T-helper 17 cell (primary cell): ENCODE data around the gene PDZRN4. TPM values are rescaled to one million over a fixed set of nuclear protein-coding genes. Genes with fewer than 3 reads are reported as not detected.
"Not testable (repeated sequence)": the region's sequence is repeated elsewhere in the genome, so short reads cannot be mapped to it uniquely, and the experiment has no call there.

Source experiments
- ATAC-seq: fragments of 150-1000 bp; cut with Tn5 transposase; 2 replicates; pipeline ENCODE4 v1.10.0; 2021; ENCODE audit warnings: mild to moderate bottlenecking, moderate library complexity
- DNase-seq, 3 donors: peaks; one replicate each; pipeline versions ENCODE4 v3.0.0 to v3.0.0-alpha.2; 2020 to 2021
- H3K9me3 ChIP-seq: one replicate; pipeline ENCODE4 v1.7.0; 2013; ENCODE audit warnings: low read length, mild to moderate bottlenecking; ENCODE audit not compliant: control insufficient read depth, poor library complexity, severe bottlenecking
- H3K27ac Mint-ChIP-seq: one replicate; pipeline ENCODE4 v1.8.0; 2022; ENCODE audit warnings: mild to moderate bottlenecking, moderate library complexity, mixed read lengths
- H3K27me3 Mint-ChIP-seq: one replicate; pipeline ENCODE4 v1.8.0; 2022; ENCODE audit warnings: mixed read lengths
- H3K36me3 Mint-ChIP-seq: one replicate; pipeline ENCODE4 v1.8.0; 2022; ENCODE audit warnings: low read depth, mixed read lengths
- H3K4me1 Mint-ChIP-seq: one replicate; pipeline ENCODE4 v1.8.0; 2022; ENCODE audit warnings: mild to moderate bottlenecking, mixed read lengths
- H3K4me3 Mint-ChIP-seq: one replicate; pipeline ENCODE4 v1.8.0; 2022; ENCODE audit warnings: mild to moderate bottlenecking, moderate library complexity, mixed read lengths
- total RNA-seq, 4 donors: library from RNA in 2 of 4; stranded (reverse) in 2 of 4; gene quantifications; one replicate each; pipeline ENCODE4 v1.2.3 and lab custom pipeline; 2022 to 2026

The PDZRN4 gene
- total RNA-seq, 2 donors from 2014 or later, result not detected

DNA sequence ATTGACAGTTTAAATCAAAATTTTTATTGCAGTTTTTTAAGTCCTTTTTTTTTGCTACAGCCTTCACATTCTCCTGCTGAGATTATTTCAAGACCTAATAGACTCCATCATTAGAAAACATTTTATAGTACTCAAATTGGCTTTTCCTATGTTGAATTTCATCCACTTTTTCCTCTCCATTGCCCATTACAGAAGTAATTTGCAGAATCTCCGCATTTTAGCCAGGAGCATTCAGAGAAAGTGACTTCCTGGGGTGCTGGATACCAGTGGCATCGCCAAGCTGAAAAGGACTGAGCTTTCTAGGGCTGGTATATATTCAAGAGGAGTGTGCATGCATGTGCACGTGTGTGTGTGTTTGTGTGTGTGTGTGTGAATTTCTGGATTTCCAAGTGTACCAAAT, 340.8 kb downstream of the PDZRN4 start:
- no peaks in the 10 kb centered on the region for H3K9me3 ChIP-seq
- Mint-ChIP-seq H3K4me3 (no peak overlapping the region), H3K27me3 (no peaks in the 10 kb centered on the region), H3K4me1 (peaks cover 7% of the 10 kb centered on the region), H3K27ac (no peak overlapping the region), H3K36me3 (no peaks in the 10 kb centered on the region)
- no peak for DNase-seq
- ATAC-seq, result no peak

GRCh38 chr12:41530441-41530840, 342.3 kb downstream of the PDZRN4 start:
- Mint-ChIP-seq H3K4me1 (peaks cover 4% of the 10 kb centered on the region), H3K36me3 (no peaks in the 10 kb centered on the region), H3K27me3 (peaks cover 11% of the 10 kb centered on the region), H3K27ac (no peak overlapping the region), H3K4me3 (no peak overlapping the region)
- H3K9me3 ChIP-seq, result no peaks in the 10 kb centered on the region
- DNase-seq (no peak), ATAC-seq (no peak)

DNA sequence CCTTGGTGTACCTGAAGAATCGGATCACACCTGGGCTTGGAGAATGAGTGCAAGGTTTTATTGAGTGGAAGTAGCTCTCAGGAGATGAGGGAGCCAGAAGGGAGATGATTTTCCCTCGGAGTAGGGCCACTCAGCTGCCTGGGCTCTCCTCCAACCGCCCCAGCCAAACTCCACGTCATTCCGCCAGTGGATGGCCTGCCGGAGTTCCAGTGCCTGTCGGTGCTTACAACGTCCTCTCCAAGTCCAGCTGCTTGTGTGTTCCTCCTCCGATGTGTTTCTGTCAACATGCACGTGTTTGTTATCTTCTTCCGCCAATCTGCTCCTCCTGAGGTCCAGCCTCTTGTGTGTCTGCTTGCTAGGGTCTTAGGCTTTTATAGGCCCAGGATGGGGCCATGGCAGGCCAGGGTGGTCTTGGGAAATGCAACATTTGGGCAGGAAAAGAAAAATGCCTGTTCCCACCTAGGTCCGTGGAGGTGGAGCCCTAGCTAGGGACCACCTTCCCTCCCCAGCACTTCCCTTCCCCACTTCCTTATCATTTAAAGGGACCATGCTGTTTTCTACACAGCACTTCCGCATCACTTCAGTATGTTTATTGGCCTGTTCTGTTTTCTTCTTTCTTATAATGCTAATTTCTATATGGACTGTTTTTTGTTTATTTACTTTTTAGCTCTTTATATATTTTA, 343.2 kb downstream of the PDZRN4 start:
- ATAC-seq, result no peak
- H3K36me3 Mint-ChIP-seq, result no peaks in the 10 kb centered on the region
- H3K4me3 Mint-ChIP-seq, result no peak overlapping the region
- no peaks in the 10 kb centered on the region for H3K9me3 ChIP-seq
- peaks cover 4% of the 10 kb centered on the region for H3K4me1 Mint-ChIP-seq
- H3K27ac Mint-ChIP-seq, result no peak overlapping the region
- no peak for DNase-seq
- H3K27me3 Mint-ChIP-seq, result peaks cover 11% of the 10 kb centered on the region

- H3K9me3 ChIP-seq, result no peaks in the 10 kb centered on the region
- DNase-seq (no peak), ATAC-seq (no peak)
- Mint-ChIP-seq H3K4me1 (peaks cover 2% of the 10 kb centered on the region), H3K27ac (no peak overlapping the region), H3K27me3 (peaks cover 11% of the 10 kb centered on the region), H3K4me3 (no peak overlapping the region), H3K36me3 (no peaks in the 10 kb centered on the region)
Observed at GRCh38 chr12:41532072-41532471, 344.0 kb downstream of the PDZRN4 start.

DNA sequence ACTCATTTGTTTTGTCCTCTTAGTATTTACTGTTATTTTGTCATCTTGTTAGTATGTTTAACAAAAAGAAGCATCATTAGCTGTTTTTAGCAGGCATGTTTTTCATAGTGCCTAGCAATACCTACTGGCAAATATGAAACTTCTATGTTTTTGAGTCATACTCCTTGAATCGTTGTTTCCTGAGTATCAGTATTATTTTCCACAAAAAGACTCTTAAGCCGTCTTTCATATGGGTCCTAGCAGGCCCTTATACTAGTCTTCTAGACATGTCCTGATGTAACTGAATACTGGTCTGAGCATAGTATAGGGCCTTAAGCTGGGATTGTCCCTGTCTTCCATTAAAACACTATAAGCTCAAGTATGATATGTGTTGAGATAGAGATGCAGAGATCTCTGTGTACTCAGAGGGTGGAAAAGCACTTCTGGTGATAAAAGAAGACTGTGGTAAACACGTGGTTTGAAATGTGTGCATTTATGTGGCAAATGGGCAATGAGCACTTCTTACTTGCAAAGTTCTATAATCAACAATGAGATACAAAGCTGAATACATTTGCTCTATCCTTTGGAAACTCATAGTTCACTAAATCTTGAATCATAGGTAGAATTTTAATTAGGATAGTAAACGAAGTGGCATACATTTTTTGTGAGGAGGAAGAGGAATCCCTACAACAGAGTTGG, 348.8 kb downstream of the PDZRN4 start:
- no peaks in the 10 kb centered on the region for H3K4me1 Mint-ChIP-seq
- H3K36me3 Mint-ChIP-seq, result no peaks in the 10 kb centered on the region
- ATAC-seq, result no peak
- no peak overlapping the region for H3K27ac Mint-ChIP-seq
- no peaks in the 10 kb centered on the region for H3K9me3 ChIP-seq
- H3K27me3 Mint-ChIP-seq, result peaks cover 20% of the 10 kb centered on the region
- no peak overlapping the region for H3K4me3 Mint-ChIP-seq
- DNase-seq, result no peak

GRCh38 chr12:41537522-41537921, 349.4 kb downstream of the PDZRN4 start:
- no peak overlapping the region for H3K4me3 Mint-ChIP-seq
- no peaks in the 10 kb centered on the region for H3K4me1 Mint-ChIP-seq
- H3K27me3 Mint-ChIP-seq, result peaks cover 26% of the 10 kb centered on the region
- H3K27ac Mint-ChIP-seq, result no peak overlapping the region
- ATAC-seq (no peak), DNase-seq (no peak)
- H3K9me3 ChIP-seq, result no peaks in the 10 kb centered on the region
- no peaks in the 10 kb centered on the region for H3K36me3 Mint-ChIP-seq

GRCh38 chr12:41545761-41546160, 357.6 kb downstream of the PDZRN4 start:
- DNase-seq, result no peak
- Mint-ChIP-seq H3K27me3 (peaks cover 45% of the 10 kb centered on the region), H3K36me3 (no peaks in the 10 kb centered on the region), H3K4me1 (no peaks in the 10 kb centered on the region), H3K4me3 (no peak overlapping the region), H3K27ac (no peak overlapping the region)
- no peak for ATAC-seq
- no peaks in the 10 kb centered on the region for H3K9me3 ChIP-seq

- not testable (repeated sequence) for H3K36me3 Mint-ChIP-seq, H3K27ac Mint-ChIP-seq, ATAC-seq, H3K9me3 ChIP-seq, H3K4me3 Mint-ChIP-seq, DNase-seq, H3K4me1 Mint-ChIP-seq
- peaks cover 35% of the 10 kb centered on the region for H3K27me3 Mint-ChIP-seq
Observed at GRCh38 chr12:41547071-41547470, 359.0 kb downstream of the PDZRN4 start.

- Mint-ChIP-seq H3K4me3 (no peak overlapping the region), H3K27me3 (peaks cover 23% of the 10 kb centered on the region), H3K36me3 (no peaks in the 10 kb centered on the region), H3K4me1 (no peaks in the 10 kb centered on the region), H3K27ac (no peak overlapping the region)
- ATAC-seq, result no peak
- no peaks in the 10 kb centered on the region for H3K9me3 ChIP-seq
- DNase-seq, result no peak
Observed at GRCh38 chr12:41548926-41549325, 360.8 kb downstream of the PDZRN4 start.

GRCh38 chr12:41552588-41552987, 364.5 kb downstream of the PDZRN4 start:
- H3K4me1 Mint-ChIP-seq, result no peaks in the 10 kb centered on the region
- no peak for ATAC-seq
- no peaks in the 10 kb centered on the region for H3K36me3 Mint-ChIP-seq

DNA sequence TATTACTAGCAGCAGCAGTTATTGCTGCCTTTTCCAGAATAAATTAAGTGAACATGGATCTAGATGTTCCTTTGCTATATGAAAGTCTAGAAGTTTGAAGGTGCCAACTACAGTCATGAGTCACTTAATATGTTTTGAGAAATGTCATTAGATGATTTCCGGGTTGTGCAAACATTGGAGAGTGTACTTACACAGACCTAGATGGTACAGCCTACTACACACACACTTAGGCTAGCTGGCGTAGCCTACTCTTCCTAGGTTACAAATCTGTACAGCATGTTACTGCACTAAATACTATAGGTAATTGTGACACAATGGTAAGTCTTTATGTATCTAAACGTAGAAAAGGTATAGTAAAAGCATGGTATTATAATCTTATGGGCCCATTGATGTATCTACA, 368.1 kb downstream of the PDZRN4 start:
- ATAC-seq, result no peak
- H3K27me3 Mint-ChIP-seq, result peaks cover 4% of the 10 kb centered on the region
- peaks cover 2% of the 10 kb centered on the region for H3K9me3 ChIP-seq
- H3K4me3 Mint-ChIP-seq, result no peak overlapping the region
- H3K27ac Mint-ChIP-seq, result no peak overlapping the region
- no peaks in the 10 kb centered on the region for H3K36me3 Mint-ChIP-seq
- no peaks in the 10 kb centered on the region for H3K4me1 Mint-ChIP-seq
- no peak for DNase-seq

More at GRCh38 chr12:41552588-41552987, 364.5 kb downstream of the PDZRN4 start:
- peaks cover 11% of the 10 kb centered on the region for H3K27me3 Mint-ChIP-seq
- H3K9me3 ChIP-seq, result no peaks in the 10 kb centered on the region
- no peak overlapping the region for H3K4me3 Mint-ChIP-seq
- no peak for DNase-seq
- H3K27ac Mint-ChIP-seq, result no peak overlapping the region

DNA sequence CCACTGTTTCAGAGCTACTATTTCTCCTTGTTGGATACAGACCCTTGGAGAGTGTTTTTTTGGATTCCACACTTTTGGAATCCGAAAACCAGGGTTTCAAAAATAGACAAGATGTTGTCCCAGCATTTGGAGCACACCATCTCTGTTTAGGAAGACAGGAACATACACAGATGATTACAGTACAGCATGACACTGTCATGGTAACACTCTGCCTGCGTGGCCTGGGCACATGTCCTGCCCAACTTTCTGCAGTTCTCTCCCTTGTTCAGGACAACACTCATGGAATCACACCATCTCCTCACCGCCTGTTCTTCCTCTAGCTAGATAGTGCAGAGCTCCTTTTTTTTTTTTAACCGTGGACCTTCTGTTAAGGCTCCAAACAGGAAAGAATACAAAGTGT, 369.2 kb downstream of the PDZRN4 start:
- peaks cover 2% of the 10 kb centered on the region for H3K9me3 ChIP-seq
- peaks cover 4% of the 10 kb centered on the region for H3K27me3 Mint-ChIP-seq
- H3K4me3 Mint-ChIP-seq, result no peak overlapping the region
- H3K27ac Mint-ChIP-seq, result no peak overlapping the region
- H3K36me3 Mint-ChIP-seq, result no peaks in the 10 kb centered on the region
- no peaks in the 10 kb centered on the region for H3K4me1 Mint-ChIP-seq
- DNase-seq (no peak), ATAC-seq (no peak)

GRCh38 chr12:41558671-41559070, 370.6 kb downstream of the PDZRN4 start:
- peaks cover 4% of the 10 kb centered on the region for H3K27me3 Mint-ChIP-seq
- ATAC-seq (no peak), DNase-seq (no peak)
- H3K9me3 ChIP-seq, result peaks cover 2% of the 10 kb centered on the region
- H3K36me3 Mint-ChIP-seq, result no peaks in the 10 kb centered on the region
- H3K27ac Mint-ChIP-seq, result no peak overlapping the region
- H3K4me1 Mint-ChIP-seq, result no peaks in the 10 kb centered on the region
- H3K4me3 Mint-ChIP-seq, result no peak overlapping the region

DNA sequence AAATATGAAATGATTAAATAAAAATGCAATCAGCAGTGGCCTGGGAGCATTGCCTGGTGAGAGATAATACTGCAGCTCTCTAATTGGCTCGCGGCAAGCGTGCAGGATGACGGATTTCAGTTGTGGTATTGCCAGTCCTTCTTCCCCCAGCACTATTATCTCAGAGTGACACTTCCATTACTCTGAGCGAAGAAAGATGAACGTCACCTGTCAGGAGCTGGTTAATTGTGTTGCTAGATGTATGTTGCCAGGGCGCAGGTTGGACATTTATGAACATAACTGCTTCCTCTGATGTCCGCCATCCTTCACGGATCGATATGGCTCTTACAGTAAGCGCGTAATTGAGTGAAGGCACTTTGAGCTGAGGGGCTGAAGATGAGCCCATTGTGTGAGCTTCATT, 374.9 kb downstream of the PDZRN4 start:
- no peak overlapping the region for H3K27ac Mint-ChIP-seq
- no peaks in the 10 kb centered on the region for H3K36me3 Mint-ChIP-seq
- H3K9me3 ChIP-seq, result peaks cover 2% of the 10 kb centered on the region
- no peak for ATAC-seq
- DNase-seq, result no peak
- no peaks in the 10 kb centered on the region for H3K4me1 Mint-ChIP-seq
- no peaks in the 10 kb centered on the region for H3K27me3 Mint-ChIP-seq
- H3K4me3 Mint-ChIP-seq, result no peak overlapping the region
